Activated CD4-positive, CD25-positive, alpha-beta regulatory T cell treated with anti-CD3 and anti-CD28 coated beads, Interleukin-2, amount 50 U/mL, for 24 hours (primary cell): ENCODE measurements around the gene FAM200C.

Source experiments
- ATAC-seq, 2 donors: fragments of 150-1000 bp; cut with Tn5 transposase; one replicate each; pipeline ENCODE4 v1.10.0; 2021; ENCODE audit warnings: mild to moderate bottlenecking in 1 of 2, moderate library complexity in 1 of 2

FAM200C gene

DNA sequence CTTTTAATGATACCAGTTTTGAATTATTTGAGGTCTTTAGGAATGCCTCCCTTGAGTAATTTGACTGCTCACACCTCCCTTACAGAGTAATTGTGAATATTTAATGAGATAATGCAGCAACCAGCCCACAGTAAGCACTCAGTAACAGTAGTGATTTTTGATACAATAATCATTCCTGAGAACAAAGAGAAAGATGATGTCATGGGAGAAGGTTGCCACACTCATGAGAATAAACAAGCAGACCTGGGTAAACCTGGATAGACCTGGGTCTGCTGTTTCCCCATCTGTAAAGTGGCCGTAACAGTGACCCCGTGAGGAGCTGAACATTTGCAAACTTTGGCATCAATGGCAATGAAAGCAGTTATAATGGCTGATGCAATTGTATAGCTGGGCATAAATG lies 33.6 kb downstream of the FAM200C start:
- ATAC-seq, result no peak

DNA sequence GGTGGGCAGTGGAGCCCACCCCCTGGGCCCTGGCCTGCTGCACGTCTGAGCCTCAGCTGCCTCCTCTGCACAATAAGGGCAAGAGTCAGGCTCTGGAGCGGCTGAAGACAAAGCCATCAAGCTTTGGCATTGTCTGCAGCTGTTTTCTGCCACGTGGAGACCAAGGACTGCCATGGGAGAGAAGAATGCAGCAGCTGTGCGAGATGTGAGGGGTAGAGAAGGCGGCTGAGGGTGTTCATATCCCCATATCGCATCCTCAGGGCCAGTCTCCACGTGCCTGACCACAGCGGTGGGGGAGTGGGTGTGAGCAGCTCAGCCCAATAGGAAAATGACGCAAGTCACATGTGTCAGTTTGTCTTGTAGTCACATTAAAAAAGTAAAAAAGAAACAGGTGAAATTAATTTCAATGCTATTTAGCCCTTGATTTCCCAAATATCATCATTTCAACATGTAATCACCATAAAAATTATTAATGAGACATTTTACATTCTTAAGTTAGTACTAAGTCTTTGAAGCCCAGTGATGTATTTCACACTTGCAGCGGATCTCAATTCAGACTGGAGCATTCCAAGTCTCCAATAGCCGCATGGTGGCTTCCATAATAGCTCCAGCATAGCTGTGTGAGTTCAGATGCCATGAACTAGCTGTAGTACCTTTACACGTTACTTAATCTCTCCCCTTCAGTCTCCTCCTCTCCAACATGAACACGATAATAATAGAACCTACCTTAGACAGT lies 36.0 kb downstream of the FAM200C start:
- ATAC-seq, result no peak

DNA sequence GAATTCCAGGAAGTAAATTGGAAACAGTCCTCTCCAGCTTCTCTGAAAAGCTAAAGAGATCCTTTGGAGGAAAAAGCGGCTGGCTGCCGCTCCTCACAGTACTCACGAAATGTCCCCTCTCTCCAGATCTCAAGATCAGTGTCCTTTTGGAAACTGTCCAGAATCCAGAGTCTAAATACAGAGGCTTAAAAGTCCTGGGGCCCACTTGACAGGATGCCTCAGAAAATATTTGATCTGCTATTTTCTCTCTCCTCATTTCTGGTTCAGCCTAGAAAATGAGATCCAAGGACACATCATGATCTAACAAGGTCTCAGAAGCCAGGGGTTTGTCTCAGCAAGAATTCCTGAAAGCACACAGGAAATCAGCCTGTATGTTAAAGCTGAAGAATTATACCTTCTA lies 36.6 kb downstream of the FAM200C start:
- ATAC-seq, result no peak

DNA sequence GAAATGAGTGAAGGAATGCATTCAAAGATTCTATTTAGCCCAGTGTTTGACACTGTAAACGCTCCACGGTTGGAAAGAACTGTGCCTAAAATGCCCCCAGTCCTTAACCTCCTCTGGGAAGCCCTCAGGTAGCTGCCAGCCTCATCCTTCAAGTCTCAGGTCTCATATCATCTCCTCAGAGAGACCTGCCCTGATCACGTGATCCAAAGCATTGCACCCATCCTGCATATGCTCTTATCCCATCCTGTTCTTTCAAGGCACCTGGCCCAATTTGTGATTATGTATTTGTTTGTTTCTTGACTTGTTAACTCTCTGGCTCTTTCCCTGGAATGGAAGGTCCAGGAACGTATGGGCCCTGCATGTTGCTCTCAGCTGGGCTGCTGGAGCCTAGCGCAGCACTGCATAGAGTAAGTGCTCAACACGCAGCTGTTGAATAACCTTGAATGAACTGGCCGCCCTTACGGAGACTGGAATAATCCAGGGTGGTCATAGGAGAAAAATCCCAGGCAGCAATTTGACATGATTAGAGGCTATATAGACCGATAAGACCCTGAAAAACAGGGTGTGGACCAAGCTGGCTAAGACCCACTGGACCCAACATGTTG lies 38.1 kb downstream of the FAM200C start:
- ATAC-seq, result no peak

DNA sequence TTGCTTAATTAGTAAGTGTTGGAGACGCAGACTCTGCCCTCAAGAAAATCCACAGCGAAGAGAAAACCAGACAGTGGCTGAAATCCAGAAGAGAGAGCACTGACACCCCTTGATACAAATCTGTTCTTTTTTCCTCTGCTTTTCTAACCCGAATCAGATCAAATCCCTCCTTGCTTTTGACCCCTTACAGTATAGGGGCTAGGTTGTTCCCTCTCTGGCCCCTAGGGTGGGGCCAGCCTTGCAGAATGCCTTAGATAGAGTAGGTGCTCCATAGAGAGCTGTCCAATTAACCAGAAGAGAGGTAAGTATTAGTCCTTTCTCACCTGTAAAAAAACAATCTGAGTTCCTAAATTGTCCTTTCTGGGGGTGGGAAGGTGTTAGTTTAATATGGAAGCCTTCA lies 39.5 kb downstream of the FAM200C start:
- ATAC-seq, result no peak

DNA sequence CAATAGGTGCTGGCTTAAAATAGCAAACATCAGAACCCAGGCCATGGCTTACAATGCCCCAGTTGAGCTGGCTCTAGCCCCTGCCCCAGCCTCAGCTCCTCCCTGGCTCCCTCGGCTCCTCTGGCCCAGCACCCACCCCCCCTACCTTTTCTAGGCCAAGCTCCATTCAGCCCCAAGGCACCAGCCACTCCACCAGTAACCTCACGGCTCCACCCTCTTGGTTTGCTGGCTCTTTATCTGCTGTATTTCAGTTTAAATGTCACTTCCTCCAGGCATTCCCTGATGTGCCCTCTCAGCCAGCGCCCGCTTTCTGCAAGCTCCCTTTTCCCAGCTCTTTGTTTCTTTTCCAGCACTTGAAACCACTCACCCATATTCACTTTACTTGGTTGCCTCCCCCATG lies 40.0 kb downstream of the FAM200C start:
- ATAC-seq, result no peak

DNA sequence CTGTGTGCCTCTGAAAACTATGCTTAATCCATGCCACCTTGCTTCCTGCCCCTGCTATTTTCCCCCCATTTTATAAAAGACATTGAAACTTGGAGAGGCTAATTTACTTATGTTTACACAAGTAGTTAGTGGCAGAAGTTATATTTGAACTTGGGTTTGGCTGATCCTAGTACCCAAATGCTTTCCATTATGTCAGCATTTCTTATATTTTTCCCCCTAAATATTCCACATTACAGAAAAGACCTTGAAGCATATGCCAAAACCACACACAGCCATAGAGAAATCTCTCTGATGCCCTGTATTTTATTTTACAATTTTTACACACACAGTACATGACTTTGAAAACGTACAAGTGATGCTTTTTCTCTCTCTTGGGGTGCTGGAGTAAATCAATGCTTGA lies 40.6 kb downstream of the FAM200C start:
- no peak for ATAC-seq

DNA sequence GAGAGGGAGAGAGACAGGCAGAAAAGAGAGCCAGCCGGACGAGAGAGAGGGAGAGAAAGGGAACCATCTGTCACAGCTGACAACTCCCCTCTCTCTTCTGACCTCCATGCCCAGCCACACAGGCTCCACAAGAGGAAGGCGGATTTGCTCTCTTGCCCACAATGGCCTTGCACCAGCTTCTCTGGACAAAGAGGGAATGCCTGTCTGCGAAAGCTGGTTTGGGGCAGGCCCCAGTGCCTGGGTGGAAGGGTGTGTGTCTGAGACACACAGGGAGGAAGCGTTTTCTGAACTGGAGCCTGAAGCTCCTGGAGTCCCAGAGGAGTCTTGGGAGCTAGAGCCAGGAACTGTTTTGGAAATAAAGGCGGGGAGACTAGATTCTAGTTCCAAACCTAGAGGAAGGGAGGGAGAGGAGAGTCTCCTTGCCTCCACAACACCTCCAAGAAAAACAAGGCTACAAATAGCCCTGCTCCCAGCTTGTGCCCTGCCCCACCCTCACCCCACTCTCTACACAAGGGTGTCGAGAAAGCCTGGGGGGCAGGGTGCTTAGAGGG lies 41.9 kb downstream of the FAM200C start:
- no peak for ATAC-seq

DNA sequence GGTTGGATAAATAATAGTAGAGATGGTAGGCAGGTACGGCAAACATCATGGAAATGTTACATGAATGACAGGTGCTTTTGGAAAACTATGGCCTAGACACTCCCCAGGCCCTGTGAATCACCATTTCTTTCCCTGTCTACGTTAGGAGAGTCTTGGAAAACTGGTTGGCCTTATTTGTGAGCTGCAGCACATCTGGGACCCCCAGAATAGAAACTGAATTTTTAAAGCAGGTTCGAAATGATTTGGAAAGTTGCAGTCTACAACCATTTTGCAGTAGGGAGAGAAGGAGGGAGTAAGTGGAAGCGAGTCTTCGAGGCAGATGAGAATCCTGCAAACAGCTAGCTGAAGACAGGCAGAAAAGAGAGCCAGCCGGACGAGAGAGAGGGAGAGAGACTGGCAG lies 42.5 kb downstream of the FAM200C start:
- no peak for ATAC-seq

DNA sequence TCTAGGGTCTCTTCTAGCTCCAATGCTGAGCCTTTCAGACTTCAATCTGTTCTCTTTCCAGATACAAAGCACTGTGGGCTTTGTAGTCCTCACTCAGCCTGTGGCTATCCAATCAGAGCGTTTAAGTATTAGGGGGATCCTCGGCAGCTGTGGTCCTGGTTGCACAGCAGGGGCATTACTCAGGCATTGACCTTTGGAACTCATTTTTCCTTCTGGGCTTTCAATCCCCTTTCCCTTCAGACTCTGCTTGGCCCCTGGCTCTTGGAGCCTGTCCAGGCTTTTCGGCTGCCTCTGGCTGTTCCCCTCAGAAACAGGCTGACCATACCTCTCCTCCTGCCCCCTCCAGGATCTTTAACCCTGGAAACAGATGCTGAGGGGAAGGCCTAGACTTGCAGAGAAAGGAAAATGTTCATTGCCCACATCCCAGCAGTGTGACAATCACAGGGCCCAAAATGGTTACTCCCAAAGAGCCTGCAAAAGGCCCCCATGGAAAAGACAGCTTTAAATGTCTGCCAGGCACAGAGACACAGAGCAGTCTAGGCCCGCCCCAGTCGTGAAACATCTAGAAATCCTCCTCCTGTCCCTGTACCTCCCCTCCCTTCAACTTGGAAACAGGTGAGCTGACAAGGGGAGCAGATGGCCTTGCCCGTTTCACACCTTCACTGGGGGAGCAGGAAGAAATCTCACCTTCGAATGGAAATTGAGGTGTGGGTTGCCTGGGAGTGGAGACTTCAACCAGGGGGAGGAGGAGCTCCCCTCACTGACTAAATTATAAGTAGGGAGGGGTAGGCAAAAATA lies 43.1 kb downstream of the FAM200C start:
- no peak for ATAC-seq

DNA sequence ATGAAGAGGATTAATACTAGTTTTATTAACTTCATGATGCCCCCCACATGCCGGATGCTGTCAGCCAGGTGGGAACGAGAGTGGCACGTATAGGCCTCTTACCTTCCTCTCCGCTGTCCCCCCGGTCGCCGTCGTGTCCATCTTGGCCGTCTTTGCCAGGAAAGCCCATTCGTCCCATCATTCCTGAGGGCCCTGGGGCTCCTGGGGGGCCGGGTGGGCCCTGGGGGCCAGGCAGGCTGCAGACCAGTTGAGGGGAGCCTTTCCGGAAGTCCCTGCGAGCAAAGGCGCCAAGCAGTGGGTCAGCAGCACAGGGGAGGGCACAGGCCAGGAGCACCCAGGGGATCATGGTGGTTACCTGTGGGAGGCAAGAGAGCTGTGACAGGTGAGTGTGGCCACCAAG lies 45.2 kb downstream of the FAM200C start:
- no peak for ATAC-seq

DNA sequence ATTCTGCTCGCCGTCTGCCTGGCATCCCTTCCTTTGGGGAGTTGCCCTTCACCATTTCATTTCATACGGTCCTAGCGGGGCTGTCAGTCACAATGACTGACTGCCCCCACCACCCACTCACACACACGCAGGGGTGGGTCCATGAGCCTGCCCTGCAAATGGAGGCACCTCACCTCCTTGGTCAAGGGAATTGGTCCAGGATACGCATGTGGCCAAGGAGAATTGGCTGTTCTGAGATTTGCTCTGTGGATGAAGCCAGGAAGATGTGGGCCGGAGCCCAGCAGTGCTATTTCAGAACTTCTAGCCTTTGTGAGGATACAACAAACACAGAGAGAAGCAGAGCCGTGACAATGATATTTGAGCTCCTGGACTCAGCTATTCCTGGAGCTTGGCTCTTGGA lies 46.5 kb downstream of the FAM200C start:
- no peak for ATAC-seq

DNA sequence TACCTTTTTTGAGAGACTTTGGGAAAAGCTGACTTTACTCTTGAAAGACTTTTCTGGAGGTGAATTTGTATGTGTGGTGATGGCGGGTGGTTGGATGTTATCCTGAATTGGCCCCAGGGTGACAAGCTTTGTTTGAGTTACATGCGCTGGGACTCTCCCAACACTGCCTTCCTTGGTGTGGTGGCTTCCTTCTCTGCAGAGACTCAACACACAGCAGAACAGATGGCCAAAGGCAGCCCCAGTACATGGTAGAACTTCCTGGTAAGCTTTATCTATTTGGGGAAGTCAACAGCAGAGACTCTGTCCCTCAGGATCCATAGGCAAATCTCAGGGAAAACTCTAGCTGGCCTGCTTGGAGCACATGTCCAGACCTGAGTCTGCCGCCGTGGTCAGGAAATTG lies 47.5 kb downstream of the FAM200C start:
- no peak for ATAC-seq

DNA sequence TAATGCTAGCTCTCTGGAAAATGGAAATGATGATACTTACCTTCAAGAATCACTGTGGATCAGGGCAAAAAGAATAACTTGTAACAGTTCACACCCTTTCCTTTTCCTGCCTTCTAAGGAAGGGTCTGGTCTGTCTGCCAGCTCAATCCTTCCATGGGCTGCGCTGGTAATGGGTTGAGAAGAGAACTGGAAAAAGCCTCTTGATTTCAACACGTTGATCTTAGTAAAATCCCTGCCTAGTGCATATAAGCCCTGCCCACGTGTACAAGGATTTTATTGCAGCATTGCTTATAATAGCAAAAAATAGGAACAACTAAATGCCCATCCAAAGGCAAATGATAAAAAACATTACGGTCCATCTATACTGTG lies 49.9 kb downstream of the FAM200C start:
- ATAC-seq, result no peak

DNA sequence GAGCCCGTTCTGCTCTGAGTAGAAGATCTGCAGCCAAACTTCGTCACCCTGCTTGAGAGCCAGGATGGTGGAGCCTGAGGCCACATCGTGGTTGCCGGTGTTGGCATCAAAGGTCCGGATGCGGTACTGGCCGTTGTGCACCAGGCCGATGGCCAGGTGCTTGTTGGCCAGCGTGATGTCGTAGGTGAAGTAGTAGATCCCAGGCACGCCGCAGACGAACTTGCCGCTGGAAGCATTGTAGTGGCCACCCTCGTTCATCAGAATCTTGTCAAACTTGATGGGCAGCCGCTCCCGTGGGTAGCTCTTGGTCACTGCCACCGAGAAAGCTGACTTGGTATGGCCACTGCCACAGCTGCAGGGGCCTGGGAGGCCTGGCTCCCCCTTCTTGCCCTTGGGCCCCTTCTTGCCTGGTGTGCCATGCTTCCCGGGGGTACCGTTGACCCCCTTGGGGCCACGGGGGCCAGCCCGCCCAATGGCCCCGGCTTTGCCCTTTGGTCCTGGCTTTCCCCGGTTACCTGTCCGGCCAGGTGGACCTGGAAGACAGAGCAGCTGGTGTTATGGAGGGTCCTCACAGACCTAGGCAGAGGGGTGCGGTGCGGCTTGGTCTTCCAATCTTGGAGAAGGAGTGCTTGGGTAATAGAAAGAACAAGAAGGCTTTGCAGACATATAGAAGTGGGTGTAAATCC lies 50.5 kb downstream of the FAM200C start:
- no peak for ATAC-seq

DNA sequence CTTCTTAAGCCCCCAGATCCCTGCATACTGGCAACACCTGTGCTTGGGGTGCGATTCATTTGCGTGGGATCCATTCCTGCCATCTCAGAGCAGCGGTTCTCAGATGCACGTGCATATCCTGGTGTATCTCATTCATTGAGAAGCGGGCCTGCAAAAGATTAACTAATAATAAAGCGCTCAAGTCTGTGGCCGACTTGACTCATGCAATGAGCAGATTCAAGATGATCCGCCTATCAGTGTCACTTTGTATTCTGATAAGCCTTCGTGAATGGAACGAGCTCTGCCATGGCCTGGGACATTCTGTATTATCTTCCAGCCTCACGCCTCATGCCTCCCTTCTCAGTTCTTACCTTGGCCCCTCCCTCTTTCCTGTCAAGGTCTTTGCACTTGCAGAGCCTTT lies 51.8 kb downstream of the FAM200C start:
- no peak for ATAC-seq

DNA sequence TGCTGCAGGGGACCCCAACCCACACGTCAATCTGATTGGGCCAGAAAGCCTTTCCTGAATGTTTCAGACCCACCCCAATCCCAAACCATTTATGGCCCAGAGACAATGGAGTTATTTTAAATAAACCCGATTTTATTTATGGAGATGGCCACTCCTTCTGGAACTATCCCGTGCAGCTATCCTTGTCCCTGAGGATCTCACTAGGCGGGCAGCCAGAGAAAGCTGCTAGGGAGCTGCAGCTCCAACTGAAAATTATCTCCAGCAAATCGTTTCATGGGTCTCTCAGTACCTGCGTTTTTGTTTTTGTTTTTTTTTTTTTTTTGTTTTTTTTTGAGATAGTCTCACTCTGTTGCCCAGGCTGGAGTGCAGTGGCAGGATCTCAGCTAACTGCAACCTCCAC lies 52.4 kb downstream of the FAM200C start:
- no peak for ATAC-seq
